ENCODE measurements around the gene CCNI2.

Gene CCNI2

DNA sequence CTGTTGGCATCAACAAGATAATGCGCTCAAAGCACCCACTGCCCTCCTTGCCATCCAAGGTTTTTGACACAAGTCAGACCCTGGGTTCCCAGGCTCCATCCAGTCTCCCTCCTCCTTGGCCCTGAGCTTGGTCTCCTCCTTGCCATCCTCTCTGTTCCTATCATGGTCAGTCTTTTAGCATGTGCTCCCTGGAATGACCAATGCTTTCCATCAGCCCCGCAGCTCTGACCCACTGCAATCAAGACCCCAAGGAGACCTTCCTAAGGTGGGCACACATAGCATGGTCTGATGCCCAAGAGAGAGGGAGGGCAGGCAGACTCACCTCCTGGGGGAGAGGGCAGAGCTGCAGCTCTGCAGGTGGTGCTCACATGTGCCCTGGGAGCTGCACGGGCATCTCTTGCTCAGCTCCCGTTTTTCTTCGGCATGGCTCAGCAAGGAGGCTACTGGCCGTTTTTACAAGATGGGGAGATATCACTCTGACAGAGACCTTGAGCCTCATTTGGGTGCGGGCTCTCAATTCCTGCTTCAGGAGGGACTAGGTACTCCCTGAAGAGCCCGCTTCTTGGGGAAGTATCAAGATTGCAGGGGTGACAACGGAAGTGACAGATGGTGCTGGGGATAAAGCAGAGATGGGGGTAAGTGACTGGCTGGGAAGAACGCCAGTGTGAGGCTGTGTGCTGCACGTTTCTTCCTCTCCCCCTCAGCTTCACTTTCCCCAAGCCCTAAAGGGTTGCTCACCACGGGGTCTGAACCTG is 26.6 kb downstream of the CCNI2 start:
- Histone ChIP-seq H2BK5ac (ENCODE audit: low read length) (peak overlapping the region; percentile 31), H2AK5ac (ENCODE audit: low read depth, low read length) (peak overlapping the region; percentile 41), H3K18ac (ENCODE audit: low read length) (no peak overlapping the region), H2BK12ac (ENCODE audit: low read length) (no peak overlapping the region), H2AFZ (ENCODE audit: low read length) (no peak overlapping the region), H3K27me3 (ENCODE audit: control insufficient read depth in 3 of 3, insufficient read depth in 3 of 3, low read depth in 1 of 3, low read length in 3 of 3) (peaks cover 0 to 14% (median 13%) of the 10 kb centered on the region in 3 experiments), H3K79me1 (ENCODE audit: low read depth, low read length) (peaks cover 18% of the 10 kb centered on the region), H3K4me2 (ENCODE audit: insufficient read depth, low read length, poor library complexity, severe bottlenecking) (no peak overlapping the region), H3K36me3 (replicated peaks in 1 of 2; ENCODE audit: control insufficient read depth in 2 of 2, insufficient read depth in 2 of 2, low read length in 2 of 2) (no peaks in the 10 kb centered on the region), H3K9me3 (replicated peaks in 1 of 2; ENCODE audit: control insufficient read depth in 2 of 2, insufficient read depth in 1 of 2, low read depth in 1 of 2, low read length in 2 of 2) (no peaks in the 10 kb centered on the region), H3K9ac (ENCODE audit: low read depth, low read length, poor library complexity) (no peak overlapping the region), H3K4me3 (ENCODE audit: low read length in 2 of 2) (no peak overlapping the region), H4K91ac (ENCODE audit: low read depth, low read length, poor library complexity) (no peak overlapping the region), H4K8ac (ENCODE audit: low read depth, low read length) (no peak overlapping the region), H2BK120ac (ENCODE audit: low read depth, low read length) (no peak overlapping the region), H3K27ac (replicated peaks; ENCODE audit: low read length) (no peak overlapping the region), H3K4me1 (ENCODE audit: control insufficient read depth in 2 of 2, insufficient read depth in 1 of 2, low read depth in 1 of 2, low read length in 2 of 2) (peaks cover 3 to 30% of the 10 kb centered on the region in 2 donors), H3K4ac (ENCODE audit: low read length) (no peak overlapping the region), H3K14ac (ENCODE audit: low read length) (no peak overlapping the region), H3K23ac (ENCODE audit: low read depth, low read length, poor library complexity) (peak overlapping the region; percentile 2), H2BK15ac (ENCODE audit: low read length) (no peak overlapping the region)
- no peak for DNase-seq (ENCODE audit: low spot score)
- no CpG with 5 or more reads among the region's 12 CpGs for WGBS, 2 donors (ENCODE audit: extremely low coverage in 2 of 2, insufficient read length in 2 of 2, insufficient replicate concordance in 1 of 2)

DNA sequence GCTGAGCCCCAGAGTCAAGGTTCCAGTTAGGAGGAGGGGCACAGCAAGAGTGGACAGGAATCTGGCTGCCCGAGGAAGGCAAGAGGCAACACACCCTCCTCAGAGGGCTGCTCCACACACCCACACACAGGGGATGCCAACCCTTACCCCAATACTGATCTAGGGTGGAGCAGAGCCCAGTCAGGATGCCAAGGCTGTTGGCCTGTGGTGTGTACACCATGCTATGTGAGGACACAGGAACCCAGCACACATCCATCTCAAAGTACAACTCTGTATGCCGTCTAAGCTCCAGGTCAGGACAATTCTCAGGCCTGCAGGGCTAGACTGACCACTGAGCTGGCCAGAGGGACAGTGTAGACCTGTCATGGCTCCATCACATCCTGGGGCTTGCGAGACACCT is 27.2 kb downstream of the CCNI2 start:
- no peaks in the 10 kb centered on the region for H3K36me3 ChIP-seq (replicated peaks in 1 of 2; ENCODE audit: control insufficient read depth in 2 of 2, insufficient read depth in 2 of 2, low read length in 2 of 2)
- H2BK5ac ChIP-seq (ENCODE audit: low read length) = no peak overlapping the region
- H3K4me1 ChIP-seq (ENCODE audit: control insufficient read depth in 2 of 2, insufficient read depth in 1 of 2, low read depth in 1 of 2, low read length in 2 of 2) = peaks cover 3 to 30% of the 10 kb centered on the region in 2 donors
- no peak overlapping the region for H2AFZ ChIP-seq (ENCODE audit: low read length)
- H4K8ac ChIP-seq (ENCODE audit: low read depth, low read length) = no peak overlapping the region
- H4K91ac ChIP-seq (ENCODE audit: low read depth, low read length, poor library complexity) = no peak overlapping the region
- peaks cover 0 to 20% (median 17%) of the 10 kb centered on the region in 3 experiments for H3K27me3 ChIP-seq (ENCODE audit: control insufficient read depth in 3 of 3, insufficient read depth in 3 of 3, low read depth in 1 of 3, low read length in 3 of 3)
- no peak overlapping the region for H2BK12ac ChIP-seq (ENCODE audit: low read length)
- no peak overlapping the region for H2BK15ac ChIP-seq (ENCODE audit: low read length)
- H3K9ac ChIP-seq (ENCODE audit: low read depth, low read length, poor library complexity) = no peak overlapping the region
- H3K9me3 ChIP-seq (replicated peaks in 1 of 2; ENCODE audit: control insufficient read depth in 2 of 2, insufficient read depth in 1 of 2, low read depth in 1 of 2, low read length in 2 of 2) = no peaks in the 10 kb centered on the region
- H3K14ac ChIP-seq (ENCODE audit: low read length) = no peak overlapping the region
- H3K4me2 ChIP-seq (ENCODE audit: insufficient read depth, low read length, poor library complexity, severe bottlenecking) = no peak overlapping the region
- peaks cover 18% of the 10 kb centered on the region for H3K79me1 ChIP-seq (ENCODE audit: low read depth, low read length)
- DNase-seq (ENCODE audit: low spot score) = no peak
- peak overlapping the region; percentile 2 for H3K18ac ChIP-seq (ENCODE audit: low read length)
- H3K23ac ChIP-seq (ENCODE audit: low read depth, low read length, poor library complexity) = peak overlapping the region; percentile 2
- no peak overlapping the region for H2BK120ac ChIP-seq (ENCODE audit: low read depth, low read length)
- H3K27ac ChIP-seq (replicated peaks; ENCODE audit: low read length) = no peak overlapping the region
- no peak overlapping the region for H3K4me3 ChIP-seq (ENCODE audit: low read length in 2 of 2)
- H3K4ac ChIP-seq (ENCODE audit: low read length) = no peak overlapping the region
- WGBS, 2 donors (ENCODE audit: extremely low coverage in 2 of 2, insufficient read length in 2 of 2, insufficient replicate concordance in 1 of 2) = no CpG with 5 or more reads among the region's 3 CpGs
- peak overlapping the region; percentile 12 for H2AK5ac ChIP-seq (ENCODE audit: low read depth, low read length)

DNA sequence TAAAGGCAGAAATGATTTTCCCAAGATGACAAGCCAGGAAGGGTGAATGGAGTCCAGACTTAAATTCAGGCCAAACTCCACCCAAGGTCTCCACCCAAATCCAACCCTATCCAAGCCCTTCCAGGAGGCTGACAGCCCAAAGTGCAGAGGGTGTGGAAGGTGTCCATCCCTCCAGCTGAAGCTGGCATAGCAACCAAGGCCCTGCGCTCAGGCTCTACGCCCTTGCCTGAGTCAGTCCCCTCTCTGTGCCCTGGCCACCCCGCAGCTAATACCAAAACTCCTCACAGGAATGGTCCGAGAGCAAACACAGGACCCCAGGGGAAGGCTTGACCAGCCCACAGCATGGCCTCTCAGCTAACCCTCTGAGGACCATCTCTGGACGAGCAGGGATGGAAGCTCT is 27.7 kb downstream of the CCNI2 start:
- H3K36me3 ChIP-seq (replicated peaks in 1 of 2; ENCODE audit: control insufficient read depth in 2 of 2, insufficient read depth in 2 of 2, low read length in 2 of 2) = no peaks in the 10 kb centered on the region
- no CpG with 5 or more reads among the region's 5 CpGs for WGBS, 2 donors (ENCODE audit: extremely low coverage in 2 of 2, insufficient read length in 2 of 2, insufficient replicate concordance in 1 of 2)
- no peak overlapping the region for H3K18ac ChIP-seq (ENCODE audit: low read length)
- H3K79me1 ChIP-seq (ENCODE audit: low read depth, low read length) = peaks cover 18% of the 10 kb centered on the region
- H2BK5ac ChIP-seq (ENCODE audit: low read length) = no peak overlapping the region
- no peak overlapping the region for H3K23ac ChIP-seq (ENCODE audit: low read depth, low read length, poor library complexity)
- H3K4me1 ChIP-seq (ENCODE audit: control insufficient read depth in 2 of 2, insufficient read depth in 1 of 2, low read depth in 1 of 2, low read length in 2 of 2) = peaks cover 3 to 30% of the 10 kb centered on the region in 2 donors
- H4K91ac ChIP-seq (ENCODE audit: low read depth, low read length, poor library complexity) = no peak overlapping the region
- H3K4ac ChIP-seq (ENCODE audit: low read length) = peak overlapping the region; percentile 5
- H3K14ac ChIP-seq (ENCODE audit: low read length) = no peak overlapping the region
- peak overlapping the region; percentile 32 for H2AK5ac ChIP-seq (ENCODE audit: low read depth, low read length)
- no peak overlapping the region for H2BK12ac ChIP-seq (ENCODE audit: low read length)
- H4K8ac ChIP-seq (ENCODE audit: low read depth, low read length) = no peak overlapping the region
- H2AFZ ChIP-seq (ENCODE audit: low read length) = no peak overlapping the region
- no peak overlapping the region for H3K9ac ChIP-seq (ENCODE audit: low read depth, low read length, poor library complexity)
- H3K4me2 ChIP-seq (ENCODE audit: insufficient read depth, low read length, poor library complexity, severe bottlenecking) = no peak overlapping the region
- no peaks in the 10 kb centered on the region for H3K9me3 ChIP-seq (replicated peaks in 1 of 2; ENCODE audit: control insufficient read depth in 2 of 2, insufficient read depth in 1 of 2, low read depth in 1 of 2, low read length in 2 of 2)
- no peak overlapping the region for H3K4me3 ChIP-seq (ENCODE audit: low read length in 2 of 2)
- no peak overlapping the region for H2BK120ac ChIP-seq (ENCODE audit: low read depth, low read length)
- peaks cover 0 to 24% (median 20%) of the 10 kb centered on the region in 3 experiments for H3K27me3 ChIP-seq (ENCODE audit: control insufficient read depth in 3 of 3, insufficient read depth in 3 of 3, low read depth in 1 of 3, low read length in 3 of 3)
- no peak overlapping the region for H2BK15ac ChIP-seq (ENCODE audit: low read length)
- DNase-seq (ENCODE audit: low spot score) = no peak
- H3K27ac ChIP-seq (replicated peaks; ENCODE audit: low read length) = no peak overlapping the region

DNA sequence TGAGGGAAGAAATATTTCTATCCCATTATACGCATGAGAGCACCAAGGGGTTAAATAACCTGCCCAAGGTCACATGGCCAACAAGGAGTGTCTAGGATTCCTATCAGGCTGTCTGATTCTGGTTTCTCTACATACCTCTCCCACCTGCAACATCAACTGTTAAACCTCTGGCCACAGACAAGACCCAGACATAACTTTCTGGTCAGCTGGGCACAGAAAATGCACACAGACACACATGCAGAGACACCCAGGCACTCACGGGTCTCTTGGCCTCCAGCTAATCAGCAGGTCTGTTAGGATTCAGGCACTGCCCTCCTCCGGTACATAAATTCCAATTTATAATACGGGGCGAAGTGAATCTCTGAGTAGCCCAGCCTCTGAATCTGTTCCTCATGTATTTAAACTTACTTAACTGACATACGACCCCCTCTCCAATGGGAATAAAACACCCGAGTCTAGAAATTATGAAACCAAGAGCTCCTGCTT is 28.3 kb downstream of the CCNI2 start:
- no peak overlapping the region for H2BK120ac ChIP-seq (ENCODE audit: low read depth, low read length)
- no peak overlapping the region for H3K4me2 ChIP-seq (ENCODE audit: insufficient read depth, low read length, poor library complexity, severe bottlenecking)
- no peak overlapping the region for H3K4ac ChIP-seq (ENCODE audit: low read length)
- no peak overlapping the region for H2AFZ ChIP-seq (ENCODE audit: low read length)
- no peaks in the 10 kb centered on the region for H3K36me3 ChIP-seq (replicated peaks in 1 of 2; ENCODE audit: control insufficient read depth in 2 of 2, insufficient read depth in 2 of 2, low read length in 2 of 2)
- H2BK5ac ChIP-seq (ENCODE audit: low read length) = no peak overlapping the region
- no peak for DNase-seq (ENCODE audit: low spot score)
- H3K18ac ChIP-seq (ENCODE audit: low read length) = no peak overlapping the region
- H2BK12ac ChIP-seq (ENCODE audit: low read length) = no peak overlapping the region
- H3K4me1 ChIP-seq (ENCODE audit: control insufficient read depth in 2 of 2, insufficient read depth in 1 of 2, low read depth in 1 of 2, low read length in 2 of 2) = peaks cover 3 to 30% of the 10 kb centered on the region in 2 donors
- peak overlapping the region in 1 of 2 donors; percentile 64 for H3K4me3 ChIP-seq (ENCODE audit: low read length in 2 of 2)
- H4K8ac ChIP-seq (ENCODE audit: low read depth, low read length) = no peak overlapping the region
- no CpG with 5 or more reads among the region's 7 CpGs for WGBS, 2 donors (ENCODE audit: extremely low coverage in 2 of 2, insufficient read length in 2 of 2, insufficient replicate concordance in 1 of 2)
- H2AK5ac ChIP-seq (ENCODE audit: low read depth, low read length) = no peak overlapping the region
- H3K9ac ChIP-seq (ENCODE audit: low read depth, low read length, poor library complexity) = no peak overlapping the region
- H2BK15ac ChIP-seq (ENCODE audit: low read length) = no peak overlapping the region
- peaks cover 0 to 29% (median 21%) of the 10 kb centered on the region in 3 experiments for H3K27me3 ChIP-seq (ENCODE audit: control insufficient read depth in 3 of 3, insufficient read depth in 3 of 3, low read depth in 1 of 3, low read length in 3 of 3)
- H3K14ac ChIP-seq (ENCODE audit: low read length) = no peak overlapping the region
- peaks cover 17% of the 10 kb centered on the region for H3K79me1 ChIP-seq (ENCODE audit: low read depth, low read length)
- no peak overlapping the region for H3K23ac ChIP-seq (ENCODE audit: low read depth, low read length, poor library complexity)
- no peaks in the 10 kb centered on the region for H3K9me3 ChIP-seq (replicated peaks in 1 of 2; ENCODE audit: control insufficient read depth in 2 of 2, insufficient read depth in 1 of 2, low read depth in 1 of 2, low read length in 2 of 2)
- no peak overlapping the region for H3K27ac ChIP-seq (replicated peaks; ENCODE audit: low read length)
- no peak overlapping the region for H4K91ac ChIP-seq (ENCODE audit: low read depth, low read length, poor library complexity)
